Cardiac fibroblast (primary cell): Measurements from ENCODE around the gene PPP6R2.
A peak's percentile ranks its signal among the peaks of the same experiment; 100 is the strongest.
"Not testable (repeated sequence)": the region's sequence is repeated elsewhere in the genome, so short reads cannot be mapped to it uniquely, and the experiment has no call there.

Experiments used
- DNase-seq, 2 donors: peaks; one replicate each; pipeline versions ENCODE4 v3.0.0 to v3.0.0-alpha.2; 2010; ENCODE audit warnings: low read depth in 2 of 2
- H3K4me3 ChIP-seq, 2 donors: replicated peaks in 1 of 2; 1 replicate in 1 of 2; 2 replicates in 1 of 2; pipeline ENCODE4 v1.5.1; 2011; ENCODE audit warnings: low read depth in 2 of 2, low read length in 2 of 2, mild to moderate bottlenecking in 2 of 2, moderate library complexity in 1 of 2
- TF ChIP-seq, protein P1 (sequence below): IDR thresholded peaks from one replicate; pipeline ENCODE4 v1.5.1; 2011; ENCODE audit warnings: low read depth, mild to moderate bottlenecking, low read length, inconsistent platforms

The PPP6R2 gene

GRCh38 chr22:50326956-50327710, 16.0 kb upstream of the PPP6R2 start, which contains the start of gene DENND6B:
TSS of gene DENND6B (minus strand) at chr22:50327012. CDS start at chr22:50326988, 24 bp downstream.
- peak; percentile 70 to 85 for DNase-seq
- H3K4me3 ChIP-seq, result peak within 1 kb of the TSS; percentile 58 to 60
- TF ChIP-seq, protein P1, sequence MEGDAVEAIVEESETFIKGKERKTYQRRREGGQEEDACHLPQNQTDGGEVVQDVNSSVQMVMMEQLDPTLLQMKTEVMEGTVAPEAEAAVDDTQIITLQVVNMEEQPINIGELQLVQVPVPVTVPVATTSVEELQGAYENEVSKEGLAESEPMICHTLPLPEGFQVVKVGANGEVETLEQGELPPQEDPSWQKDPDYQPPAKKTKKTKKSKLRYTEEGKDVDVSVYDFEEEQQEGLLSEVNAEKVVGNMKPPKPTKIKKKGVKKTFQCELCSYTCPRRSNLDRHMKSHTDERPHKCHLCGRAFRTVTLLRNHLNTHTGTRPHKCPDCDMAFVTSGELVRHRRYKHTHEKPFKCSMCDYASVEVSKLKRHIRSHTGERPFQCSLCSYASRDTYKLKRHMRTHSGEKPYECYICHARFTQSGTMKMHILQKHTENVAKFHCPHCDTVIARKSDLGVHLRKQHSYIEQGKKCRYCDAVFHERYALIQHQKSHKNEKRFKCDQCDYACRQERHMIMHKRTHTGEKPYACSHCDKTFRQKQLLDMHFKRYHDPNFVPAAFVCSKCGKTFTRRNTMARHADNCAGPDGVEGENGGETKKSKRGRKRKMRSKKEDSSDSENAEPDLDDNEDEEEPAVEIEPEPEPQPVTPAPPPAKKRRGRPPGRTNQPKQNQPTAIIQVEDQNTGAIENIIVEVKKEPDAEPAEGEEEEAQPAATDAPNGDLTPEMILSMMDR, result no peak

DNA sequence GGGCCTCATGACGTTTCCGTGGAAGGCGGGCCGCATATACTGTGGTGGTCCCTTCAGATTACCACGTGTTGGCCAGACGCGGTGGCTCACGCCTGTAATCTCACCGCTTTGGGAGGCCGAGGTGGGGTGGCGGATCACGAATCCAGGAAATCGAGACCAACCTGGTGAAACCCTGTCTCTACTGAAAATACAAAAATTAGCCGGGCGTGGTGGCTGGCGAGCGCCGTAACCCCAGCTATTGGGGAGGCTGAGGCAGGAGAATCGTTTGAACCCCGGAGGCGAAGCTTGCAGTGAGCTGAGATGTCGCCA, 15.5 kb upstream of the PPP6R2 start:
- peak overlapping the region; percentile 58 to 60 for H3K4me3 ChIP-seq
- TF ChIP-seq, protein P1, result no peak
- DNase-seq, result no peak

- H3K4me3 ChIP-seq, result no peak overlapping the region
- TF ChIP-seq, protein P1, result no peak
- DNase-seq, result peak in 1 of 2 donors; percentile 68
Measured at GRCh38 chr22:50329236-50329635, 13.9 kb upstream of the PPP6R2 start.

DNA sequence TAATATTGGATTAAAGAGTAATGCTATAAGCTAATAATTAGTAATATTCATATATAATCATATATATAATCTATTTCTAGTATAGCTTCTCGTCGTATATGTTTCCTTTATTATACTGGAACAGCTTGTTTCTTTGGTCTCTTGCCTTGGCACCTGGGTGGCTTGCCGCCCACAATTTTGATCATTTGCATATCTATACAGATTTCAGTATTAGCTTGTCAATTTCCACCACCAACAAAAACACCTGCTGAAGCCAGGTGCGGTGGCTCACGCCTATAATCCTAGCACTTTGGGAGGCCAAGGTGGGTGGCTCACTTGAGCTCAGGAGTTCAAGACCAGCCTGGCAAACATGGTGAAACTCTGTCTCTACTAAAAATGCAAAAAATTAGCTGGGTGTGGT, 8.7 kb upstream of the PPP6R2 start:
- H3K4me3 ChIP-seq, DNase-seq: not testable (repeated sequence)

DNA sequence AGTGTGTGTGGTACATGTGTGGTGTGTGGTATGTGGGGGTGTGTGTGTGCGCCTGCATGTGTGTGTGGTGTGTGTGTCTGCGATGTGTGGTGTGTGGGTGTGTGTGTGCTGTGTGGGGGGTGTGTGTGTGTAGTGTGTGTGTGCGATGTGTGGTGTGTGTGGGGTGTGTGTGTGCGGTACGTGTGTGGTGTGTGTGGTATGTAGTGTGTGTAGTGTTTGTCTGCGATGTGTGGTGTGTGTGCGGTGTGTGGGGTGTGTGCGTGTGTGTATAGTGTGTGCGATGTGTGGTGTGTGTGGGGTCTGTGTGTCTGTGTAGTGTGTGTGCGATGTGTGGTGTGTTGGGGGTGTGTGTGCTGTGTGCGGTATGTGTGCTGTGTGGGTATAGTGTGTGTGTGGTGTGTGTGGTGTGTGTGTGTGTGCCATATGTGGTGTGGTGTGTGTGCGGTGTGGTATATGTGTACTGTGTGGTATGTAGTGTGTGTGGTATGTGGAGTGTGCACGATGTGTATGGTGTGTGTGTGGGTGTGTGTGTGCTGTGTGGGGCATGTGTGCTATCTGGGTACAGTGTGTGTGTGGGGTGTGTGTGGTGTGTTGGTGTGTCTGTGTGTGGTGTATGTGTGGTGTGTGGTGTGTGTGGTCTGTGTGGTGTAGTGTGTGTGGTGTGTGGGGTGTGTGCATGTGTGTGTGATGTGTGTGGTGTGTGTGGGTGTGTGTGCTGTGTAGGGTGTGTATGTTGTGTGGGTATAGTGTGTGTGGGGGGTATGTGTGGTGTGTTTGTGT, 5.7 kb upstream of the PPP6R2 start:
- no peak for DNase-seq
- TF ChIP-seq, protein P1, result no peak
- H3K4me3 ChIP-seq, result no peak overlapping the region

DNA sequence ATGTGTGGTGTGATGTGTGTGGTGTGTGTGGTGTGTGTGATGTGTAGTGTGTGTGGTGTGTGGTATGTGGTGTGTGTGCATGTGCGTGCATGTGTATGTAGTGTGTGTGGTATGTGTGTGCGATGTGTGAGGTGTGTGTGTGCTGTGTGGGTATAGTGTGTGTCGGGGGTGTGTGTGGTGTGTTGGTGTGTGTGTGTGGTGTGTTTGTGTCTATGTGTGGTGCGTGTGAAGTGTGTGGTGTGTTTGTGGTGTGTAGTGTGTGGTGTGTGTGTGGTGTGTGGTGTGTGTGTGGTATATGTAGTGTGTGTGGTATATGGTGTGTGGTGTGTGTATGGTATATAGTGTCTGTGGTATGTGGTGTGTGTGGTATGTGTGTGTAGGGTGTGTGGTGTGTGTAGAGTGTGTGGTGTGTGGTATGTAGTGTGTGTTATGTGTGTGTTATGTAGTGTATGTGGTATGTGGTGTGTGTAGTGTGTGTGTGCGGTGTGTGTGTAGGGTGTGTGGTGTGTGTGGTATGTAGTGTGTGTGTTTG, 5.0 kb upstream of the PPP6R2 start:
- H3K4me3 ChIP-seq, result no peak overlapping the region
- DNase-seq, result no peak

More for the DNA sequence above, 5.0 kb upstream of the PPP6R2 start:
- TF ChIP-seq, protein P1, result no peak
